Adrenal gland (tissue), 5 donors: ENCODE results near the gene PJA2.

Experiments
- CTCF ChIP-seq, 6 experiments: fragments of 450-650 bp in 4 of 6; fragments of 200-600 bp in 2 of 6; sonication (generic) in 1 of 6; IDR thresholded peaks; 1 replicate in 5 of 6; 2 replicates in 1 of 6; pipeline versions ENCODE4 v1.5.1 to v1.8.0; 2016 to 2021; ENCODE audit warnings: antibody characterized with exemption in 6 of 6, mild to moderate bottlenecking in 2 of 6, moderate library complexity in 1 of 6
- POLR2A ChIP-seq, 2 donors: fragments of 450-650 bp; IDR thresholded peaks; one replicate each; pipeline ENCODE4 v1.6.1; 2017; ENCODE audit warnings: antibody characterized with exemption in 2 of 2, mild to moderate bottlenecking in 2 of 2, moderate library complexity in 1 of 2
- donor health status: DM: no; HTN: no; CAD: no.

- TF ChIP-seq CTCF (IDR thresholded peaks at IDR 0.05) (no peak), POLR2A (IDR thresholded peaks at IDR 0.05) (no peak)
Observed at GRCh38 chr5:109315245-109315644, 94.5 kb downstream of the PJA2 start.
